Fibroblast of lung (primary cell): ENCODE data around the gene ASTN2. TPM values are rescaled to one million over a fixed set of nuclear protein-coding genes. Genes with fewer than 3 reads are reported as not detected.

ENCODE experiments used
- DNase-seq, 2 donors: peaks; one replicate each; pipeline versions ENCODE4 v3.0.0 to v3.0.0-alpha.2; 2010; ENCODE audit warnings: low read depth in 2 of 2
- H2AFZ ChIP-seq: 2 replicates; pipeline ENCODE4 v1.5.1; 2012; ENCODE audit warnings: low read length, control low read depth, inconsistent platforms
- H3K27ac ChIP-seq: 2 replicates; pipeline ENCODE4 v1.5.1; 2011; ENCODE audit warnings: low read length, control low read depth; ENCODE audit not compliant: insufficient read depth
- H3K27me3 ChIP-seq: 2 replicates; pipeline ENCODE4 v1.5.1; 2011; ENCODE audit warnings: mild to moderate bottlenecking, low read length; ENCODE audit not compliant: control insufficient read depth, insufficient read depth
- H3K36me3 ChIP-seq: 2 replicates; pipeline ENCODE4 v1.5.1; 2011; ENCODE audit warnings: low read length; ENCODE audit not compliant: control insufficient read depth, insufficient read depth
- H3K4me1 ChIP-seq: 2 replicates; pipeline ENCODE4 v1.5.1; 2011; ENCODE audit warnings: low read length; ENCODE audit not compliant: control insufficient read depth, insufficient read depth; ENCODE audit errors: extremely low read depth
- H3K4me2 ChIP-seq: 2 replicates; pipeline ENCODE4 v1.5.1; 2011; ENCODE audit warnings: low read length, control low read depth; ENCODE audit not compliant: insufficient read depth; ENCODE audit errors: extremely low read depth
- H3K4me3 ChIP-seq, 4 experiments: fragments of 200-600 bp in 1 of 4; sonication (generic) in 1 of 4; replicated peaks in 1 of 4; 2 replicates each; pipeline ENCODE4 v1.5.1; 2011 to 2016; ENCODE audit warnings: low read length in 4 of 4, low read depth in 3 of 4, mild to moderate bottlenecking in 3 of 4, control low read depth in 2 of 4, inconsistent platforms in 1 of 4, mixed read lengths in 1 of 4; ENCODE audit not compliant: insufficient read depth in 1 of 4; ENCODE audit errors: control extremely low read depth in 1 of 4
- H3K79me2 ChIP-seq: 2 replicates; pipeline ENCODE4 v1.5.1; 2012; ENCODE audit warnings: mild to moderate bottlenecking, low read length, inconsistent platforms; ENCODE audit not compliant: control insufficient read depth, insufficient read depth
- H3K9ac ChIP-seq: 2 replicates; pipeline ENCODE4 v1.5.1; 2011; ENCODE audit warnings: mild to moderate bottlenecking, low read length, control low read depth; ENCODE audit not compliant: insufficient read depth
- H3K9me3 ChIP-seq: 2 replicates; pipeline ENCODE4 v1.5.1; 2012; ENCODE audit warnings: low read depth, low read length; ENCODE audit not compliant: control insufficient read depth, insufficient read depth
- H4K20me1 ChIP-seq: 2 replicates; pipeline ENCODE4 v1.5.1; 2011; ENCODE audit warnings: low read length; ENCODE audit not compliant: control insufficient read depth, insufficient read depth; ENCODE audit errors: extremely low read depth
- CTCF ChIP-seq, 2 donors: IDR thresholded peaks in 1 of 2; conservative IDR thresholded peaks in 1 of 2; 1 replicate in 1 of 2; 2 replicates in 1 of 2; pipeline ENCODE4 v1.5.1; 2011 to 2012; ENCODE audit warnings: low read length in 2 of 2, control low read depth in 1 of 2, inconsistent platforms in 1 of 2, low read depth in 1 of 2, mild to moderate bottlenecking in 1 of 2
- EZH2 ChIP-seq: IDR thresholded peaks from 2 replicates; pipeline ENCODE4 v1.5.1; 2012; ENCODE audit warnings: low read length, control low read depth, mild to moderate bottlenecking; ENCODE audit errors: missing control alignments
- polyA plus RNA-seq, 2 donors: library from polyadenylated mRNA; depleted of rRNA in 1 of 2; stranded (reverse) in 1 of 2; unstranded in 1 of 2; fragments of >200 nt; gene quantifications; 2 replicates each; pipeline ENCODE4 v1.2.1, GENCODE V29; 2011 to 2012; ENCODE audit warnings: missing spikeins in 1 of 2
- total RNA-seq: library from RNA; depleted of rRNA; stranded (reverse); fragments of >200 nt; gene quantifications from 2 replicates; pipeline ENCODE4 v1.2.1, GENCODE V29; 2014

The ASTN2 gene
- total and polyA plus RNA-seq, 2 donors (not counting 1 experiment from before 2014, with no cell fraction given) = 2.2 to 19.2 TPM

- Histone ChIP-seq H3K9ac (no peak overlapping the region), H3K4me2 (no peak overlapping the region), H3K27ac (no peak overlapping the region), H4K20me1 (no peaks in the 10 kb centered on the region), H3K36me3 (no peaks in the 10 kb centered on the region), H3K4me3 (no peak overlapping the region), H3K79me2 (no peaks in the 10 kb centered on the region), H3K4me1 (no peaks in the 10 kb centered on the region), H2AFZ (no peak overlapping the region), H3K9me3 (no peaks in the 10 kb centered on the region), H3K27me3 (no peaks in the 10 kb centered on the region)
- no peak for TF ChIP-seq CTCF (conservative IDR thresholded peaks at IDR 0.05 in 1 of 2, IDR thresholded peaks at IDR 0.05 in 1 of 2; ENCODE audit: low read depth in 1 of 2, low read length in 2 of 2)
- TF ChIP-seq EZH2 = no peak
- DNase-seq = no peak
Observed at GRCh38 chr9:116888066-116888465, 526.8 kb downstream of the ASTN2 start.

DNA sequence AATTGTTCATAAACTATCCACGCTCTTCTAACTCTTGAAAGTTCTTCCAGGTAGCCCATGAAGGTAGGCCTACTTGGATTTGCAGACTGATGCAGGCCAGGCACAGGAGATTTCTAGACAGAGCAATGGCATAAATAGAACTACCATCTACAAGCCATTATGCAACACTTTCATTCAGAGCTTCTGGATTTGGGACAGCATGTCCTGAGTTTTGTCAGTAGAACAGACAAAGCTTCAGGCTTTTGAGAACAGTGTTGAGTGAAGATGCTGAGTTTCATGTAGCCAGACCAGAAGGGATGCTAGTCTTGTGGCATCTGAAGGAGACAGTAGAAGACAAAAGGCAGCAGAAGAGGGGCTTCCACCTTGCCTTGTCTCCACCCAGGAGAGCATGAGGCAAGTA lies 531.2 kb downstream of the ASTN2 start:
- Histone ChIP-seq H3K79me2 (no peaks in the 10 kb centered on the region), H3K27ac (no peak overlapping the region), H3K36me3 (no peaks in the 10 kb centered on the region), H3K9ac (no peak overlapping the region), H3K27me3 (no peaks in the 10 kb centered on the region), H3K4me3 (no peak overlapping the region), H4K20me1 (no peaks in the 10 kb centered on the region), H3K4me2 (no peak overlapping the region), H3K9me3 (no peaks in the 10 kb centered on the region), H2AFZ (no peak overlapping the region), H3K4me1 (no peaks in the 10 kb centered on the region)
- no peak for DNase-seq
- TF ChIP-seq EZH2 (no peak), CTCF (conservative IDR thresholded peaks at IDR 0.05 in 1 of 2, IDR thresholded peaks at IDR 0.05 in 1 of 2; ENCODE audit: low read depth in 1 of 2, low read length in 2 of 2) (no peak)

GRCh38 chr9:116877072-116877471 lies 537.8 kb downstream of the ASTN2 start:
- H3K79me2 ChIP-seq = no peaks in the 10 kb centered on the region
- no peak overlapping the region for H3K4me3 ChIP-seq

More at GRCh38 chr9:116877072-116877471, 537.8 kb downstream of the ASTN2 start:
- DNase-seq = no peak
- H2AFZ ChIP-seq = no peak overlapping the region
- H3K27me3 ChIP-seq = no peaks in the 10 kb centered on the region
- no peak overlapping the region for H3K9ac ChIP-seq
- TF ChIP-seq CTCF (conservative IDR thresholded peaks at IDR 0.05 in 1 of 2, IDR thresholded peaks at IDR 0.05 in 1 of 2; ENCODE audit: low read depth in 1 of 2, low read length in 2 of 2) (no peak), EZH2 (no peak)
- H3K9me3 ChIP-seq = no peaks in the 10 kb centered on the region
- H3K27ac ChIP-seq = no peak overlapping the region
- no peaks in the 10 kb centered on the region for H4K20me1 ChIP-seq
- no peak overlapping the region for H3K4me2 ChIP-seq
- no peaks in the 10 kb centered on the region for H3K4me1 ChIP-seq
- H3K36me3 ChIP-seq = no peaks in the 10 kb centered on the region
